GM19193 (cell line): ENCODE data around the gene DICER1.

Experiments
- POLR2A ChIP-seq: IDR thresholded peaks from 4 replicates; pipeline ENCODE4 v1.6.1; 2011; ENCODE audit not compliant: insufficient read depth, insufficient read length; ENCODE audit errors: extremely low read depth

The DICER1 gene

GRCh38 chr14:95056476-95056875 lies 100.9 kb downstream of the DICER1 start:
- no peak for TF ChIP-seq POLR2A

DNA sequence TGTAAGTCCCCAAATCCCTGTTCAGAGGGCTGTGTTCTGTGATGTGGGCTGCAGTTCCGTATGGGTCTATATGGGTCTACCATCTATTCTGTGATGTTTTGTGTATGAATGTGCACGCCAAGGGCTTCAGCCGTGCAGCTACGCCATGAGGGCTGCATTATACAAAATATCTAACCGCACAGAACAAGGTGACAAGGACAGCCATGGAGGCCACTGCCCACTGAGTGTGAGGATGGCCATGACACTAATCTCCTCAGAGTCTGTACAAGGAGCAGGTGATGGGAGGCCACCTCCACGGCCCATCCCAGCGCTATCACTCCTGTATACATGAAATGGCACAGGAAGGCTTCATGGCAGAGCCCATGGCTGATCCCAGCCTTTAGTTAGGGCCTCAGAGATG lies 102.0 kb downstream of the DICER1 start:
- no peak for TF ChIP-seq POLR2A

DNA sequence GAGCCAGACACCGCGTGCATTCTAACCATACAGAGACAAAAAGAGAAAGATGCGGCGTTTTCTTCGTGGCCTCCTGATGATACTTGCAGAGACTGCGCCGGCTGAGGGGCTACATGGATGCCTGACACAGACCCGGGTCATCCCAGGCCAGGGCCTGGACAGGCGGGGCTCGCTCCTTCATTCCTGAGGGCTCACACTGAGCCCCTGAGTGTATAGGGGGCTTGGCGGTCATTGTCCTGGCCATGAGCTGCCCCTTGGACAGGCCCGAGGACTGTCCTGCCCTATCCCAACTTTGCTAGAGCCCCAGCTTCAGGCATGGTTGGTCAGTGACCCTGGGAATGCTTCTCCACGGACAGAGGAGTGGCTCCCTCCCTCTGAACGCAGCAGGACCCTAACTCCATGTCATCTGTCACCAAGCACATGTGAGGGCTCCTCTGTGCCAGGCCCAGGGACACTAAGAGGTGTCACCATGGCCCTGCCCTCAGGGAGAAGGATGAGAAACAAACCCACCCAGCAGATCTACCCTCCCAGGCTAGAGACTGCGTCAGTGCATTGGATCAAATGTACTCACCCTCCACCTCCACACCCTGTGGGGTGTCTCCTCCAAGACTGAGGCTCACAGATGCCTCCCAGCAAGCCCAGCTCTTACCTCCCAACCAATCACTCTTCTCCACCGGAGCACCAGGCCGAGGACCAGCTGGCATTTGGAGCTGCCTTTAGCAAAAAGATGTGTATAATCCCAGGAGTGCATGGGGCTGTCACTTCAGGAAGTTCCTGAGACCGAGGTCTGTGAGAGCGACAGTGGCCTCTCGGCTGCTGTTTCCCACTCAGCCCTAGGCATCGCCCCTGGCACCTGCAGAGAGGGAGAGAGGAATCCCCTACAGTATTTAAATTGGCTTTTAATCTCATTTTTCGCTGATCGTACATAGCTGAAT lies 102.7 kb downstream of the DICER1 start:
- TF ChIP-seq POLR2A = no peak

DNA sequence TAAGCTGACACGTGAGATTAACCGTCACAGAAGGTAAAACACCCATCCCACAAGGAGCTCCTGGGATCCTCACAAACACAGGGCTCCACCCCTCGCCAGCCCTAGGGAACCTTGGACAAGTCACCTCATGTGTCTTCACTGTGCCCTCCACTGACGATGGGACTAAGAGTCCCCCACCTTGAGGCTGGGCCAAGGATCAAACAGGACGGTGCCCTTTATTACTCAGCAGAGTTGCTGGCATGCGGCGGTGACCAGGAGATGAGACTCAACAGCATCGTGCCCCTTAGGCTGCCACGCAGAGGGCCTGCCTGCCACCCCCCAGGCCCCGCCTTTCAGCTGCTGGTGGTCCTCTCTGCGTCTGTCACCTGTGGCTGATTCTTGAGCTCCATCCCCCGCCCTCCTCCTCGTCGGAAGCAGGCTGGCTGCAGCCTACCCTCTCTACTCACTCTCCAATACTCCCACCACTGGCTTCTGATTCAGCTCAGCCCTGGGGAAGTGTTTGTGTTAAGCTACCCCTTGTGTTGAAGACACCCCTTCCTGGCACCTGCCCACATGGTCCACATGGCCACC lies 105.2 kb downstream of the DICER1 start:
- TF ChIP-seq POLR2A = no peak

DNA sequence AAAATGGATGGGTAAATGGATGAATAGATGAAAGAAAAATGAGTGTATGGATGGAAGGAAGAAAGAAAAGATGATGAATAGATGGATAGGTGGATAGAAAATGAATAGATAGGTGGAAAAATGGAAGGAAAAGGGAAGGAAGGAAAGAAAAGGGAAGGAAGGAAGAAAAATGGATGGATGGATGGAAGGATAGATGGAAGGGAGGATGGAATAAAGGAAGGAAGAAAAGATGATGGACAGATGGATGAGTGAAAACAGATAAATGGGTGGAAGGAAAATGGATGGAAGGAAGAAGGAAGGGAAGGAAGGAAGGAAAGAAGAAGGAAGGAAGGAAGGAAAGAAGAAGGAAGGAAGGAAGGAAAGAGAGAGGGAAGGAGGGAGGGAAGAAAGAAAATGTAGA lies 107.4 kb downstream of the DICER1 start:
- no peak for TF ChIP-seq POLR2A

GRCh38 chr14:95048771-95049312 lies 108.5 kb downstream of the DICER1 start:
- TF ChIP-seq POLR2A = no peak

DNA sequence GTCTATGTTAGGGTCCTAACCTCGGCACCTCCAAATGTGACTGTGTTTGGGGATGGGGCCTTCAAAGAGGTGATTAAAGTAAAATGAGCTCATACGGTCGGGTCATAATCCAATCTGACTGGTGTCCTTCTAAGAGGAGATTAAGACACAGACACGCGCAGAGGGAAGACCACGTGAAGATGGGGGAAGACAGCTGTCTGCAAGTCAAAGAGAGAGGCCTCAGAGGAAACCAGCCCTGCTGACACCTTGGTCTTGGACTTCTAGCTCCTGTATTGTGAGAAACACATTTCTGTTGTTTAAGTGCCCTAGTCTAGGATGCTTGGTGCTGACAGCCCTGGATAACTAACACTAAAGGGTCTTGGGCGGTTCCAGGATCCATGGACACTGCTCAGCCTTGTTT lies 109.6 kb downstream of the DICER1 start:
- TF ChIP-seq POLR2A = no peak

GRCh38 chr14:95046711-95047681 lies 110.3 kb downstream of the DICER1 start:
- no peak for TF ChIP-seq POLR2A

DNA sequence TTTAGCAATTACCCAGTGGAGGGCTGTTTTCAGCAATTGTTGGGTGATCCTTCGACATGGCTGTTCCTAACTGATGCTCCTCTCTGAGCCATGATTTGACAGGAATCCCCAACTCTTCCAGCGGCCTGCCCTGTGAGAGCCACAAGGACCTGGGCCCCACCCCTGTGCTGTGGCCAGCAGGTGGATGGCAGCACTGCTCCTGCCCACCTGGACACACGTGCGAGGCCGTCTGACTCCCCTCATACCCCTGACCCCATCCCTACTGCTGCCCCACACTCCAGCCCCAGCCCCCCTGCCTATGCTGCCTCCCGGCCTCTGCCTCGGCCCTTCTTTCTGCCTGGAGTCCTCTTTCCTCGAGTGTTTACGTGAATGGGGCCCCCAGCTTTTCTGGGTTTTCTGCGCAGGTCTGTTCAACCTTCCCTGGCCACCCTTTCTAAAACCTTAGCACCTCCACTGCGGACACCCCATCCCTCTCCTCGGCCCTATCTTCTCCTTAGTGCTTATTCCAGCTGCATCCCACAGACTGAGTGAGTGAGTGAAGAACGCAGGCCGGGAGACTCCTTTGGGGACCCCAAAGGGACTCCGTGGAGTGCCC lies 111.4 kb downstream of the DICER1 start:
- no peak for TF ChIP-seq POLR2A

- no peak for TF ChIP-seq POLR2A
Observed at GRCh38 chr14:95045106-95045701, 112.1 kb downstream of the DICER1 start.

GRCh38 chr14:95044463-95045105 lies 112.7 kb downstream of the DICER1 start:
- no peak for TF ChIP-seq POLR2A

DNA sequence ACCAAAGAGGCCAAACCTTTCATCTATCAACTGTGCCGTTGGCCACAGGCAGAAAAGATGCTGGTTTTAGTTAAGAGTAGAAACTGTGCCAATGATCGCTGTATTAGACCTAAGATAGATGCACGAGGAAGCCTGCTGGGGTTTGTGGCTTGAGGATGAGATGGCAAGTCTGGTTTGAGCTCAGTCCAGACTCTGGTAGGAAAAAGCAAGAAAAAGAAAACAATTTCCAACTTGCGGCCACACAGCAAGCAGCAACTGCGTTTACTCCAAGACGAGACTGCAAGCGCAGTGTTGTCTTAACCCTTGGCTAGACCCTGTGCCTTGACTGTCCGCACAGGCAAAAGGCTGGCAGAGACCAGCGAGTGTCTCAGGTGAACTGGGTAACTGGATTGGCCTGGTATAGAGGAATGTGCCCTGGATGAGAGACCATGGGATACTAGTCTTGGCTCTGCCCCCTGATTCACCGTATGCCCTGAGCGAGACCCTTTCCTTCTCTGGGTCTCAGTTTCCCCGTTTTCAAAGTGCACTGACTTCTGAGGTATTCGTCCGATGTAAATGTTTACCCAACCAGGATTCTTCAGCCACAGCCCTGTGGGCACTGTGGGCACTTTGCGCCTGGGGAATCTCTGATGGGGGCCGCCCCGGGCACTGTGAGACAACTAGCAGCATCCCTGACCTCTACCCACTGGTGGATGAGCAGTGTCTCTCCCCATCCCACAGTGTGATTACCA lies 113.4 kb downstream of the DICER1 start:
- no peak for TF ChIP-seq POLR2A

GRCh38 chr14:95043314-95043713 lies 114.0 kb downstream of the DICER1 start:
- no peak for TF ChIP-seq POLR2A

GRCh38 chr14:95041477-95042020 lies 115.8 kb downstream of the DICER1 start:
- no peak for TF ChIP-seq POLR2A
